SK-N-MC (cell line): ENCODE results near the gene PDS5B.

Source experiments
- DNase-seq: peaks from one replicate; pipeline ENCODE4 v3.0.0-alpha.2; 2011; ENCODE audit warnings: low read depth, low spot score
- H3K27ac ChIP-seq: fragments of 200-600 bp; sonication (generic); 2 replicates; pipeline ENCODE4 v1.5.1; 2016; ENCODE audit warnings: mixed run types
- H3K36me3 ChIP-seq: fragments of 200-600 bp; sonication (generic); 2 replicates; pipeline ENCODE4 v1.6.1; 2017; ENCODE audit warnings: antibody characterized with exemption, low read length, mixed read lengths; ENCODE audit not compliant: insufficient read depth
- H3K4me3 ChIP-seq: fragments of 200-600 bp; sonication (generic); 2 replicates; pipeline ENCODE4 v1.5.1; 2016
- H3K9ac ChIP-seq: fragments of 200-600 bp; sonication (generic); 2 replicates; pipeline ENCODE4 v1.8.0; 2017; ENCODE audit warnings: mixed run types, mixed read lengths; ENCODE audit not compliant: insufficient read length
- H3K9me3 ChIP-seq: fragments of 200-600 bp; sonication (generic); 2 replicates; pipeline ENCODE4 v1.6.1; 2017; ENCODE audit warnings: low read depth, mild to moderate bottlenecking, antibody characterized with exemption, low read length, moderate library complexity, mixed read lengths
- EZH2 ChIP-seq: fragments of 200-600 bp; sonication (generic); IDR thresholded peaks from one replicate; pipeline ENCODE4 v1.6.1; 2017; ENCODE audit warnings: antibody characterized with exemption
- FOXP2 ChIP-seq: optimal IDR thresholded peaks from 2 replicates; pipeline ENCODE3; 2011; ENCODE audit warnings: mild to moderate bottlenecking, moderate library complexity; ENCODE audit not compliant: insufficient read depth; ENCODE audit errors: extremely low read length, control extremely low read depth
- POLR2AphosphoS5 ChIP-seq: IDR thresholded peaks from 2 replicates; pipeline ENCODE4 v1.6.1; 2012; ENCODE audit warnings: mild to moderate bottlenecking, low read depth, low read length, borderline replicate concordance

PDS5B gene

GRCh38 chr13:32783067-32783466 is 196.8 kb downstream of the PDS5B start:
- H3K9me3 ChIP-seq = no peaks in the 10 kb centered on the region
- H3K9ac ChIP-seq = no peak overlapping the region
- peaks cover 62% of the 10 kb centered on the region for H3K36me3 ChIP-seq
- H3K4me3 ChIP-seq = no peak overlapping the region
- TF ChIP-seq EZH2 = no peak
- no peak for TF ChIP-seq POLR2AphosphoS5
- no peak for TF ChIP-seq FOXP2
- no peak overlapping the region for H3K27ac ChIP-seq
- DNase-seq = no peak

- Histone ChIP-seq H3K9ac (no peak overlapping the region), H3K9me3 (no peaks in the 10 kb centered on the region), H3K27ac (0 out of 2 replicates have a peak overlapping the region, but pooled peaks have one; percentile 33), H3K4me3 (no peak overlapping the region), H3K36me3 (peaks cover 28% of the 10 kb centered on the region)
- no peak for TF ChIP-seq EZH2
- no peak; the same call in 1 of the 2 replicates for TF ChIP-seq POLR2AphosphoS5
- TF ChIP-seq FOXP2 = no peak
- no peak for DNase-seq
Measured at GRCh38 chr13:32790731-32791130, 204.5 kb downstream of the PDS5B start.

GRCh38 chr13:32791545-32792172 is 205.4 kb downstream of the PDS5B start:
- no peak overlapping the region for H3K4me3 ChIP-seq
- TF ChIP-seq FOXP2 (no peak), EZH2 (no peak), POLR2AphosphoS5 (peak; percentile 11; the same call in 1 of the 2 replicates)
- 0 out of 2 replicates have a peak overlapping the region, but pooled peaks have one; percentile 39 for H3K27ac ChIP-seq
- H3K9me3 ChIP-seq = no peaks in the 10 kb centered on the region
- no peak for DNase-seq
- peaks cover 20% of the 10 kb centered on the region for H3K36me3 ChIP-seq
- H3K9ac ChIP-seq = no peak overlapping the region

- Histone ChIP-seq H3K4me3 (no peak overlapping the region), H3K36me3 (no peaks in the 10 kb centered on the region), H3K9ac (no peak overlapping the region), H3K27ac (no peak overlapping the region), H3K9me3 (no peaks in the 10 kb centered on the region)
- DNase-seq = no peak
- TF ChIP-seq EZH2 = no peak
- TF ChIP-seq POLR2AphosphoS5 = no peak
- TF ChIP-seq FOXP2 = no peak
Measured at GRCh38 chr13:32796754-32797153, 210.5 kb downstream of the PDS5B start.

GRCh38 chr13:32802159-32802558 is 215.9 kb downstream of the PDS5B start:
- H3K9me3 ChIP-seq = no peaks in the 10 kb centered on the region
- H3K9ac ChIP-seq = no peak overlapping the region
- DNase-seq = no peak
- no peaks in the 10 kb centered on the region for H3K36me3 ChIP-seq
- TF ChIP-seq EZH2 = no peak
- H3K27ac ChIP-seq = no peak overlapping the region
- no peak overlapping the region for H3K4me3 ChIP-seq

GRCh38 chr13:32804673-32805230 is 218.5 kb downstream of the PDS5B start:
- DNase-seq = no peak
- no peak overlapping the region for H3K27ac ChIP-seq

GRCh38 chr13:32811297-32811800 is 225.1 kb downstream of the PDS5B start:
- H3K9ac ChIP-seq = no peak overlapping the region
- H3K4me3 ChIP-seq = 0 out of 2 replicates have a peak overlapping the region, but pooled peaks have one; percentile 26
- TF ChIP-seq FOXP2 = no peak
- TF ChIP-seq POLR2AphosphoS5 = no peak
- TF ChIP-seq EZH2 = no peak

More at GRCh38 chr13:32804673-32805230, 218.5 kb downstream of the PDS5B start:
- no peak for TF ChIP-seq EZH2
- no peak for TF ChIP-seq POLR2AphosphoS5
- TF ChIP-seq FOXP2 = no peak
- Histone ChIP-seq H3K36me3 (no peaks in the 10 kb centered on the region), H3K4me3 (no peak overlapping the region), H3K9ac (no peak overlapping the region), H3K9me3 (no peaks in the 10 kb centered on the region)

GRCh38 chr13:32821149-32821688 is 235.0 kb downstream of the PDS5B start:
- H3K9ac ChIP-seq = no peak overlapping the region

More at GRCh38 chr13:32811297-32811800, 225.1 kb downstream of the PDS5B start:
- no peaks in the 10 kb centered on the region for H3K36me3 ChIP-seq
- H3K27ac ChIP-seq = no peak overlapping the region
- no peaks in the 10 kb centered on the region for H3K9me3 ChIP-seq
- DNase-seq = peak; percentile 18

GRCh38 chr13:32822771-32823170 is 236.5 kb downstream of the PDS5B start:
- H3K27ac ChIP-seq = no peak overlapping the region
- DNase-seq = no peak
- no peak overlapping the region for H3K9ac ChIP-seq
- H3K9me3 ChIP-seq = no peaks in the 10 kb centered on the region
- H3K4me3 ChIP-seq = no peak overlapping the region
- H3K36me3 ChIP-seq = no peaks in the 10 kb centered on the region
- TF ChIP-seq FOXP2 (no peak), EZH2 (no peak), POLR2AphosphoS5 (no peak)

More at GRCh38 chr13:32821149-32821688, 235.0 kb downstream of the PDS5B start:
- Histone ChIP-seq H3K9me3 (0 out of 2 replicates have a peak, but pooled peaks cover 4% of the 10 kb centered on the region), H3K36me3 (no peaks in the 10 kb centered on the region), H3K27ac (no peak overlapping the region), H3K4me3 (no peak overlapping the region)
- TF ChIP-seq POLR2AphosphoS5 (no peak), EZH2 (no peak), FOXP2 (no peak)
- DNase-seq = no peak
